Activated CD8-positive, alpha-beta memory T cell treated with anti-CD3 and anti-CD28 coated beads, Interleukin-2, amount 50 U/mL, for 48 hours (primary cell): Measurements from ENCODE around the gene SCMH1.
"Not testable (repeated sequence)": the region's sequence is repeated elsewhere in the genome, so short reads cannot be mapped to it uniquely, and the experiment has no call there.

Source experiments
- DNase-seq: peaks from one replicate; pipeline ENCODE4 v3.0.0-alpha.2; 2020

The SCMH1 gene

GRCh38 chr1:41144285-41144684, 97.8 kb downstream of the SCMH1 start:
- DNase-seq, result no peak

- no peak for DNase-seq
These were observed 103.6 kb downstream of the SCMH1 start for GRCh38 chr1:41138549-41138948.

- DNase-seq, result no peak
These were observed 106.7 kb downstream of the SCMH1 start for GRCh38 chr1:41135196-41135947.

GRCh38 chr1:41134325-41134724, 107.8 kb downstream of the SCMH1 start:
- not testable (repeated sequence) for DNase-seq

GRCh38 chr1:41122851-41123518, 119.1 kb downstream of the SCMH1 start:
- no peak for DNase-seq

GRCh38 chr1:41122148-41122547, 120.0 kb downstream of the SCMH1 start:
- no peak for DNase-seq

- no peak for DNase-seq
These were observed 123.5 kb downstream of the SCMH1 start for GRCh38 chr1:41118645-41119044.

GRCh38 chr1:41117241-41117640, 124.9 kb downstream of the SCMH1 start:
- not testable (repeated sequence) for DNase-seq

- no peak for DNase-seq
These were observed 131.4 kb downstream of the SCMH1 start for GRCh38 chr1:41110736-41111135.

GRCh38 chr1:41110286-41110685, 131.8 kb downstream of the SCMH1 start:
- no peak for DNase-seq

- no peak for DNase-seq
These were observed 132.6 kb downstream of the SCMH1 start for GRCh38 chr1:41109310-41110197.

GRCh38 chr1:41108696-41109275, 133.3 kb downstream of the SCMH1 start:
- no peak for DNase-seq

GRCh38 chr1:41103766-41104165, 138.3 kb downstream of the SCMH1 start:
- DNase-seq, result no peak

- no peak for DNase-seq
These were observed 139.5 kb downstream of the SCMH1 start for GRCh38 chr1:41102653-41103052.

- no peak for DNase-seq
These were observed 140.0 kb downstream of the SCMH1 start for GRCh38 chr1:41101950-41102607.

- no peak for DNase-seq
These were observed 141.0 kb downstream of the SCMH1 start for GRCh38 chr1:41101076-41101475.

- DNase-seq, result no peak
These were observed 141.9 kb downstream of the SCMH1 start for GRCh38 chr1:41100170-41100569.

GRCh38 chr1:41098730-41099460, 143.2 kb downstream of the SCMH1 start:
- DNase-seq, result no peak

- DNase-seq, result no peak
These were observed 145.0 kb downstream of the SCMH1 start for GRCh38 chr1:41097105-41097504.

- no peak for DNase-seq
These were observed 148.3 kb downstream of the SCMH1 start for GRCh38 chr1:41093826-41094225.

GRCh38 chr1:41086921-41087320, 155.2 kb downstream of the SCMH1 start:
- no peak for DNase-seq

- DNase-seq, result no peak
These were observed 163.5 kb downstream of the SCMH1 start for GRCh38 chr1:41078616-41079015.
